ENCODE data around the gene IVL.
A peak's percentile ranks its signal among the peaks of the same experiment; 100 is the strongest.

Gene IVL

GRCh38 chr1:152907686-152908601, at the start of gene IVL:
TSS of gene IVL (plus strand) at chr1:152908546. CDS start at chr1:152909798, 1,252 bp downstream.
- DNase-seq (ENCODE audit: low read depth in 2 of 2): no peak

GRCh38 chr1:152859696-152860095, 48.6 kb upstream of the IVL start, which contains the start of gene LCE7A:
TSS of gene LCE7A (plus strand) at chr1:152859996. CDS start at chr1:152860698, 702 bp downstream.
- DNase-seq (ENCODE audit: low read depth in 2 of 2): no peak

- no peak for DNase-seq (ENCODE audit: low read depth in 2 of 2)
These were observed 48.2 kb upstream of the IVL start for GRCh38 chr1:152860129-152860528.

GRCh38 chr1:152861374-152861773, 47.0 kb upstream of the IVL start:
- DNase-seq (ENCODE audit: low read depth in 2 of 2): no peak

GRCh38 chr1:152864443-152864842, 43.9 kb upstream of the IVL start:
- no peak for DNase-seq (ENCODE audit: low read depth in 2 of 2)

GRCh38 chr1:152866321-152866720, 42.0 kb upstream of the IVL start:
- DNase-seq (ENCODE audit: low read depth in 2 of 2): no peak

GRCh38 chr1:152869808-152870419, 38.4 kb upstream of the IVL start:
- DNase-seq (ENCODE audit: low read depth in 2 of 2): peak; percentile 38 to 54

- no peak for DNase-seq (ENCODE audit: low read depth in 2 of 2)
These were observed 37.3 kb upstream of the IVL start for GRCh38 chr1:152870831-152871730.

GRCh38 chr1:152871731-152872126, 36.6 kb upstream of the IVL start:
- no peak for DNase-seq (ENCODE audit: low read depth in 2 of 2)

GRCh38 chr1:152873495-152873894, 34.9 kb upstream of the IVL start:
- DNase-seq (ENCODE audit: low read depth in 2 of 2): no peak

- DNase-seq (ENCODE audit: low read depth in 2 of 2): no peak
These were observed 31.5 kb upstream of the IVL start for GRCh38 chr1:152876827-152877226.

GRCh38 chr1:152878042-152878441, 30.3 kb upstream of the IVL start, which contains the start of gene SMCP:
TSS of gene SMCP (plus strand) at chr1:152878322. CDS start at chr1:152884423, 6,101 bp downstream.
- DNase-seq (ENCODE audit: low read depth in 2 of 2): peak in 1 of 2 experiments; percentile 23

- no peak for DNase-seq (ENCODE audit: low read depth in 2 of 2)
These were observed 28.7 kb upstream of the IVL start for GRCh38 chr1:152879559-152880198.

- no peak for DNase-seq (ENCODE audit: low read depth in 2 of 2)
These were observed 28.0 kb upstream of the IVL start for GRCh38 chr1:152880316-152880715.

- no peak for DNase-seq (ENCODE audit: low read depth in 2 of 2)
These were observed 27.4 kb upstream of the IVL start for GRCh38 chr1:152880907-152881306.

GRCh38 chr1:152884085-152884484, 24.3 kb upstream of the IVL start:
- no peak for DNase-seq (ENCODE audit: low read depth in 2 of 2)

GRCh38 chr1:152884506-152884905, 23.8 kb upstream of the IVL start:
- DNase-seq (ENCODE audit: low read depth in 2 of 2): no peak

GRCh38 chr1:152884966-152885624, 23.3 kb upstream of the IVL start:
- DNase-seq (ENCODE audit: low read depth in 2 of 2): no peak

- no peak for DNase-seq (ENCODE audit: low read depth in 2 of 2)
These were observed 22.3 kb upstream of the IVL start for GRCh38 chr1:152886085-152886484.

GRCh38 chr1:152886758-152887409, 21.5 kb upstream of the IVL start:
- DNase-seq (ENCODE audit: low read depth in 2 of 2): no peak

All from stimulated activated CD4-positive, alpha-beta T cell treated with anti-CD3 and anti-CD28 coated beads, Interleukin-12 subunit alpha, Interleukin-12 subunit beta, amount 100 ng/mL, for 24 hours (primary cell).